Measurements from ENCODE around the gene GRPR. TPM values are rescaled to one million over a fixed set of nuclear protein-coding genes. Genes with fewer than 3 reads are reported as not detected.
"Not testable (repeated sequence)": the region's sequence is repeated elsewhere in the genome, so short reads cannot be mapped to it uniquely, and the experiment has no call there.

GRPR gene
- total RNA-seq, 2 experiments from 2014 or later, result 0.13 to 0.15 TPM

DNA sequence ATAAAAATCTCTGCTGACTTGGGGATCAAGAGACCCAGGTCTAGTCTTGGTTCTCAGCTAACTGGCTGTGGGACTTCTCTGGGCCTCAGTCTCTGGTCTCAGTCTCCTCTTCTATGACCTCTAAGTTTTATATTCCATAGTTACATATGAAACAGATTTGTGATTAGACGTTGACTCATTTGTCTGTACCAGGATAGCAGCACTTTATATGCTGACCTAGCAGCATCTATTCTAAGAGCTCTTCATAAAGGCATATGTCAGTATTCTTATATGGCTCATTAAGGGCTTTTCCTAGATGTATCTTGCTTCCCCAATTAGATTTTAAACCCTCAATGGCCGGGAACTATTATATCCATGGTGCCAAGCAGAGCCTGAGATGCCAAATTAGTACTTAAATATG lies 12.7 kb downstream of the GRPR start:
- POLR2A ChIA-PET, result no interaction called here

DNA sequence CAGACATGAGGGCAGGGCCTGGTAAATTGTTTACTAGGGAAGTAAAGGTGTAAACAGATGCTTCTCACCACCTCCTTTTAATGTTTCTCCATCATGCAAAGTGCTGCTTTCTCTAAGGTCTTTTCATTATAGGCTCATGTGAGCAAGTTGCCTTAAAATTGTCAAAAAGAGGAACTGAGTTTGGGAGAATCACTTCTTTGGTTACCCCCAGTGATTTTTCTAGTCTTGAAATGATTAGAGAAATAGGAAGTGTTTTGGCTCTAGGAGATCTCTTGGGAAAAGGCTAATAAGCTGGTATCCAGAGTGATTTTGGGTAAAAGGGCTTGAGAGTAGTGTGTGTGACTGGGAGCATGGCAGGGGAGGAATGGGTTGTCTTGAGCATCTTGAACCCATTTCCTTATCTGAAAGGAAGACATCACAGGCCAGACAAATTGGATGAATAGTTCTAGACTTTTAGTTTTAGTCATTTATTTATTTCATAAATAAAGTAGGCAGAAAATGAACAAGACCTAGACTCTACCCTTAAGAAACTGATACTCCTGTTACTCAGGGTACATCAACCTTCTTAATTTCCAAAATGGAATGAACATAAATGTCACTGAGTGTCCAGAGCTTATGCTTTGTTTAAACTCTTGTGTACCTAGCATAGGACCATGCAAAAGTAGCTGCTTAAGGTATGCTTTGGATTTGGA lies 14.2 kb downstream of the GRPR start:
- POLR2A ChIA-PET, result no interaction called here
- CTCF ChIA-PET, result no interaction called here

More for the DNA sequence above, 12.7 kb downstream of the GRPR start:
- CTCF ChIA-PET, result no interaction called here

DNA sequence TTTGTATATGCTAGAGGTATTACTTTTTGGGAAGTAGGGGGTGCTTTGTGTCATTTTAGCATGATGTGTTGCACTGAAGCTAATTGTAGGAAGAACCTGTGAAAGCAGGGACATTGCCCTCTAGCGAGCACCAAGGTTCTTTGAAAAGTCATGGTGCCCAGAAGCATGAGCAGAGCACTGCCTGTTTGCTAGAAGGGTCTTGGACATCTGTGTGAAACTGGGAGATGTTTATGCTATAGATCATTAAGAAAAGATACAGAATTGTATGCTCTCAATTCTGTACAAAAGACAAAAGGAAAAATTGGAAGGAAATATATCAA lies 14.7 kb downstream of the GRPR start:
- POLR2A ChIA-PET, result no interaction called here

DNA sequence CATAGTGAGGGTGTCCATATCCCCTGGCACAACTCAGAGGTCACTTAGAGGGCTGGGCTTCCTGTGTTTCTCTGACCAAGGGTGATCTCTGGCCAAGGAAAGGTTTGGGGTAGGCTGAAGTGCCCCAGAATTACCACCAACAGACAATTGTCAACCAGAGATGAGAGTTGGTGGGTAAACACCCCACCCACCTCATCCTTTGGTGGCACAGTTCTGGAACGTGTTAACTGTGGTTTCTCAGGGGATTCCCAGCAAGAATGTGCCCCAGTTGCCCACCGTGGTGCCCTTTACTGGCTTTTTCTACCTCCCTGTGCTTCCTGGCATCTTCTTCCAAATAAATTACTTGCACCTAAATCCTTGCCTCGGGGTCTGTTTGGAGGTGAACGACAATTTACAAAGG lies 17.1 kb downstream of the GRPR start:
- ChIA-PET CTCF (no interaction called here), POLR2A (no interaction called here)

More for the DNA sequence above, 14.7 kb downstream of the GRPR start:
- CTCF ChIA-PET, result no interaction called here

DNA sequence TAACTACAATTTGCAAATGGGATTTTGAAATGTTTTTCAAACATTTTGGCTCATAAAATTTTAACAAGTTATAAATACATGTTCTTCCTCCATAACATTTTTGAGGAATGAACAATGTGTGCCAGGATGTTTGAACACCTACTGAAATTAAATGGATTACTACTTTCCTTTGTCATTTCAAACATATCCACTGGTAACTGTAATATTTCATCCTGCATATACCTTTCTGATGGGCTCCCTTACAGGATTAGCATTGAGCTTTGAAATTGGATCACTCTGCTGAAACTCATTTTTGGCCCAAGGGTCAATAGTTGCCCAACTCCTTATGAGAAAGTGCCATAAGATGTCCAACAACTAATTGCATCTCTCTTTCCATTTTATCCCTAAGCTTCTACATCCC lies 17.6 kb downstream of the GRPR start:
- CTCF ChIA-PET, result no interaction called here
- POLR2A ChIA-PET, result no interaction called here

DNA sequence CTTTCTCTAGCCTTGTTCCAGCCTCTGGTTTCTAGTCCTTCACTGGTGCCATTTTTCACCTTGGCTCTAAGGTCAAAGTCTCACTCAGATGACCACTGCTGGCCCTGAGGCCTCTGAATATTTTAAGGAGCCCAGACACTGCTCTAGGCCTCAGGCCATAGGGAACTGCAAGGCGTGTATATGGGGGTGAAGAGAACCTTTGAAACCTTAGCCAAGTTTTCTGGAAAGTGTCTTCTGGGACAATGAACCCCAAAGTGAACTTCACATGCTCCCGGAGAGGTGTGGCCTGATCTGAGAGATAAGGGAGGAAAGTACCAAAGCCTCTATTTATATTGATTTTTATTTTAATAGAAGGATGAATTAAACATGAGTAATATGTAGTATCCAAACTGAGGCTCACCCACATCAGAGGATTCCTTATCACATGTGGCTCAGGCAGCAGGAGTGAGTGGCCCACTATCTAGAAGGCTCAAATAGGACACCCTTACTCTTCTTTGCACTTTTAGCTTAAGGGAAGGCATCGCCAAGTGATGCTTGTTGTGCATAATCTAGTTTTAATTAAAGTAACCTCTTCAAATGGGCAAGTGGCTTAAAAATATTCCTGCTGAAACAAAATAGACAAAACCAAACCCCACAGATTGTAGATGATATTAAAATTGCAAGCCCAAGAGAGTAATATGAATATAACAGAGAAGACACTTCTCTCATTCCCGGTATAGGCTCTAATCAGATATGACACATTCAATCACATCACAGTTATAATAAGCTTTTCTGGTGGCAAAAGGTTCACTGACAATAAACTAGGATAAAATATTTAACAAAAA lies 18.3 kb downstream of the GRPR start:
- CTCF ChIA-PET, result no interaction called here

DNA sequence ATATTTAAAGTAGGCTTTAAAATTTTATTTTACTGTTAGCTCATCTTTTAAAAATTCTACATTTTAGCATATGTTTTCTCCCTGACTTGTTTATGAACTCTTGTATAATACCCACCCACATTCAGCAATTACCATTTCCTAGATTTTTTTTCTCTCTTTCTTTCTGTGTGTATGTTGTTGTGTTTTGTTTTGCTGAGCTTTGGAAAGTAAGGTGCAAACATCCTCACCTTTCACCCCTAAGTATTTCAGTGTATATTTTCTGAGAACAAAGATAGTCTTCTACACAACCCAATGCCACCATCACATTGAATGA lies 18.8 kb downstream of the GRPR start:
- CTCF ChIA-PET, result no interaction called here
- POLR2A ChIA-PET, result no interaction called here

More for the DNA sequence above, 18.3 kb downstream of the GRPR start:
- POLR2A ChIA-PET, result no interaction called here

DNA sequence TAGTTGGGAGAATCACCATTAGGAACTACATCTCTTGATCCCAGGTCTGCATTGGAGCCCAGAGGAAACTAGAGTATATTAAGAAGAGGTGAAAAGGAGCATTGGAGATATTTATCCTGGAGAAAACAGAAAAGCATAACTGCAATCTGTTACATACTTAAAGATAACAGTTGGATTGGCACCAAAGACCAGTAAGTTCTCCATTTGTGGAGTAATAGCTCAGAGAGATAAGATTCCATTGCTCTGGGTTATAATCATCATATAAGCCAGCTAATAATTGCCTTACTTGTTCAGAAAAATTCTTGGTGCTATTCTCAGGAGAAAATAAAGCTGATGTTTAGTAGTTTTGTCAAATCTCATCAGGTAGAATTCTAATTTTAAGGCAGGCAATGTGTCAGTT lies 20.6 kb downstream of the GRPR start:
- POLR2A ChIA-PET, result no interaction called here
- CTCF ChIA-PET, result no interaction called here

DNA sequence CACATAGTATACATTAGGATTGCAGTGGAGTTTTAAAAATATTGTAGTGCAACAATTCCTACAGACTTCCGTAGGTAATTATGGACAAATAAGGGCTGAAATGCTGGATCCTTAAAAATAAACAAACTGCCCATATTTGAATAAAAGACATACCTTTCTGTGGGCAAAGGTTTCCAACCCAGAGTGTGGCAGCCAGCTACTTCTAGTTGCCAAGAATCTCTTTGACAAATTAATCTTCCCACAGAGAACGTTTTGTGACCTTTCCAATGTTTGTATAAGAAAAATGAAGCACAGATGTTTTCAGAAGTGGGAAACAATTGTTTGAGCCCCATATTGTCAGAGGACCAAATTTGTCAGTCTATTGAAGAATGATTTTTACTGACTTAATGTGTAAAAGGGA lies 21.1 kb downstream of the GRPR start:
- CTCF ChIA-PET, result no interaction called here
- POLR2A ChIA-PET, result no interaction called here

DNA sequence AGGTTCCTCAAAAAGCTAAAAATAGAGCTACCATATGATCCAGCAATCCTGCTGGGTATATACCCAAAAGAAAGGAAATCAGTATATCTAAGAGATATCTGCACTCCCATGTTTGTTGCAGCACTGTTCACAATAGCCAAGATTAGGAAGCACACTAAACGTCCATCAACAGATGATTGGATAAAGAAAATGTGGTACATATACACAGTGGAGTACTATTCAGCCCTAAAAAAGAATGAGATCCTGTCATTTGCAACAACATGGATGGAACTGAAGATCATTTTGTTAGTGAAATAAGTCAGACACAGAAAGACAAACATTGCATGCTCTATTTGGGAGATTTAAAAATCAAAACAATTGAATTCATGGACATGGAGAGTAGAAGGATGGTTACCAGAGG lies 21.7 kb downstream of the GRPR start:
- CTCF ChIA-PET, POLR2A ChIA-PET: not testable (repeated sequence)

DNA sequence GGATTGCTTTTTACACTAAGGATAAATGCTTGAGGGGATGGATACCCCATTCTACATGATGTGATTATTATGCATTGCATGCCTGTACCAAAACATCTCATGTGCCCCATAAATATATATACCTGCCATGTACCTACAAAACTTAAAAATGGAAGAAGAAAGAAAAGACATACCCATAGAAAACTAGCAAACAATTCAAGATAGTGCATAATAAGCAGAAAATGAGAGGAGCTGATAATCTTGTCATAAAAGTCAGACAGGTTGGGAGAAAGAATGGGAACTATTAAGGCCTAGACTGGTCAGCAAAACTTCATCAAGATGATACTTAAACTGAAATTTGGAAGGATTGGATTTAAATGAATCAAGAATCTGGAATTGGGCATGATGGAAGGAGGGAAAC lies 22.3 kb downstream of the GRPR start:
- CTCF ChIA-PET, result no interaction called here
- POLR2A ChIA-PET, result no interaction called here

DNA sequence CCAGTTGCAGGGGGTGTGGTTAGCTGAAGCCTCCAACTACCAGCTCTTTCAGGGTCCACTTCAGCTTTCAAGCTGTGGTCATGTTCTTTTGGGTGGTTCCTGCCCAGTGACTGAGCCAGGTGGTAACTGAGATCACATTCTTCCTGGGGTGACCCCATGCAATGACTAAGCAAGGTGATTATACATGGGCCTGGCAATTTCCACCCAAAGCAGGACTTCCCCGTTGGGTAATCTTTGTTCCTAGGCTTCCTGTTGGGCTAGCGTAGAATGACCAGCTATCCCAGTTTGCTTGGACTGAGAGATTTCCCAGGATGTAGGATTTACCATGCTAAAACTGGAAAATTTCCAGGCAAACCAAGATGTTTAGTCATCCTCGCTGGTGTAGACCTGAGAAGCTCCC lies 25.5 kb downstream of the GRPR start:
- POLR2A ChIA-PET, result no interaction called here
- CTCF ChIA-PET, result no interaction called here

DNA sequence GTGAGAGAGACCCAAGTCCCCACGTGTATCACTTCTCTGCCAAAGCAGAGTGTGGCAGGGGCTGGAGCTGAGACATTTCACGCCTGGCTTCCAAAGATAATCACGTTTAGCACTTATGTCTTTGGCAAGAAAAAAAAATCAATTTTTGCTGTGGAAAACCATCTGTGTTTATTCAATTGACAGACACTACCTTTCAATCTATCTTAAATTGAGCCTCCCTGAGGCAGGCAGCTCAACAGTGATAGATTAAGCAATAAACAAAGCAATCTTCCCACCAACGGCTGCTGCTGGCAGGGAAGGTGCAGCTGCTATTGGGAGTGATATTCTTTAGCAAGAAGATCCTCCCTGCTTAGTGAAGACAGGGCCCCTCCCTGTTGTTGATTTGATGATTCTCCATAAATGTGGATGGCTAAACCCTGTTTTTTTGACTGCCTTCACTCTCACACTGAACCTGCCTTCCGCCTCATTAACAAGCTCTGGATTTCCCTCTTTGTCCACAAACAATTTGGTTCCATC lies 32.3 kb downstream of the GRPR start:
- CTCF ChIA-PET, result no interaction called here
- POLR2A ChIA-PET, result no interaction called here

DNA sequence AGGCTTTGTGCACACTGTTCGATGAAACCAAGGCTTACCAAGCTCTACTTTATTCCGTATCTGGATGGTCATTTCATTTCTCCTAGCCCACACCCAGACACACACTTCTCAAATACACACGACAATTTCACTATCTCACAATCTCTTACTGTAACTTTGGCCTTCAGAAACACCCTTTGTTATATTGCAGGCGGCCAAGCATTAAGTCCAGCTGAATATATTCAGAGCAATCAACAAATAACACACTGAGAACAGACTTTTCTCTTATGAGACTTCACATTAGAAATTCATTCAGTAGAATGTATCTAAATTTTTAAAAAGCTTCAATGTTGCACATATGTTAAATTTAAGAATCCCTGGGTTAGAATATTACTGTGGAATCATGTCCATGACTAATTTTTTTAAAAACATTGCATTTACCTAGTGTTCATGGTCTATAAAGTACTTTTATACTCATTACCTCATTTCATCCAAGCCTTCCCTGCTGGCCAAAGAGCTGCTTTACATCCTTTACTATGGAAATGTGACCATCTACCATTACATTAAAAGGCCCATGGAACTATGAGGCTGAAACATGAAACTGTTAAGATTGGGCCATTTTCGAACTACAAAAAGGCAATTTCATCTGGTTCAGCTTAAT lies 33.4 kb downstream of the GRPR start:
- CTCF ChIA-PET, result no interaction called here
- POLR2A ChIA-PET, result no interaction called here

DNA sequence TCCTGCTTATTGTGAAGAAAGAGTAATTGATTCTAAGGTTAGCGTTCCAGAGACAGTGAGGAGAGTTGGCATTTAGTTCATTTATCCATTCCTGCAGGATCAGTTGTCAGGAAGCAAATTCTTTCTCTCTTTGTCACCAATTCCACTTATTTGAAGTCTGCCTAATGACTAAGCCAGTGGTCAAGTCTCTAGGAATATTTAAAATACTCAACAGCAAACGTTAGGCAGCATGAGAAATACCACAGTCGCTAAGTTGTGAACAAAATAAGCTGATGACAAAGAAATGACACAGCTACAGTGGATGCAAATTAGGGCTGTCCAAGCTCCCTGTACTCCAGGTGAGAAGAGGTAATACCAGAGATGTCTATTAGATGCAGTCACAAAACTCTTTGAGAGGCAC lies 37.4 kb downstream of the GRPR start:
- POLR2A ChIA-PET, result no interaction called here
- CTCF ChIA-PET, result no interaction called here

DNA sequence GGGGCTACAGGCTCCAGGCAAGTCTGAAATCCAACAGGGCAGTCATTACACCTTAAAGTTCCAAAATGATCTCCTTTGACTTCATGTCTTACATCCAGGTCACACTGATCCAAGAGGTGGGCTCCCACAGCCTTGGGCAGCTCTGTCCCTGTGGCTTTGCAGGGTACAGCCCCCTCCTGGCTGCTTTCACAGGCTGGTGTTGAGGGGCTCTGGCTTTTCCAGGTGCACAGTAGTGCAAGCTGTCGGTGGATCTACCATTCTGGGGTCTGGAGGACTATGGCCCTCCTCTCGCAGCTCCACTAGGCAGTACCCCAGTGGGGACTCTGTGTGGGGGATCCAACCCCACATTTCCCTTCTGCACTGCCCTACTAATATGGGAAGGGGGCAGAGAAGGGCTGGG lies 37.8 kb downstream of the GRPR start:
- CTCF ChIA-PET, POLR2A ChIA-PET: not testable (repeated sequence)

DNA sequence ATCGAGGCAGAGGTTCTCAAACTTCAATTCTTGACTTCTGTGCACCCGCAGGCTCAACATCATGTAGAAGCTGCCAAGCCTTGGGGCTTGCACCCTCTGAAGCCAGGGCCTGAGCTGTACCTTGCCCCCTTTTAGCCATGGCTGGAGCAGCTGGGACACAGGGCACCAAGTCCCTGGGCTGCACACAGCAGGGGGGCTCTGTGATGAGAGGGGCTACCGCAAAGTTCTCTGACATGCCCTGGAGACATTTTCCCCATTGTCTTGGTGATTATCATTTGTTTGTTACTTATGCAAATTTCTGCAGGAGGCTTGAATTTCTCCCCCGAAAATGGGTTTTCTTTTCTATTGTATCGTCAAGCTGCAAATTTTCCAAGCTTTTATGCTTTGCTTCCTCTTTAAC lies 39.0 kb downstream of the GRPR start:
- CTCF ChIA-PET, result no interaction called here
- POLR2A ChIA-PET, result no interaction called here

DNA sequence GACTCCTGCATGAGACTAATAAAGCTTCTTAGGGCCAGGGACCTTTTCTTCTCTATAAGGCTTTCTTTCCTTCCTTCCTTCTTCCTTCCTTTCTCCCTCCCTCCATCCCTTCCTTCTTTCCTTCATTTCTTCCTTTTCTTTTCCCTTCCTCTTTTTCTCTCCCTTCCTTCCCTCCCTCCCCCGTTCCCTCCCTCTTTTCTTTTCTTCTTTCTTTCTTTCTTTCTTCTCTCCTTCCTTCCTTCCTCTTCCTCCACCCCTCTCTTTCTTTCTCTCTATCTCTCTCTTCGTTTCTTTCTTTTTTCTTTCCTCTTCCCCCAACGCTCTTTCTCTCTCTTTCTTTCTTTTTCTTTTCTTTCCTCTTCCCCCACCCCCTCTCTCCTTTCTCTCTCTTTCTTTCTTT lies 41.4 kb downstream of the GRPR start:
- ChIA-PET POLR2A (no interaction called here), CTCF (no interaction called here)

DNA sequence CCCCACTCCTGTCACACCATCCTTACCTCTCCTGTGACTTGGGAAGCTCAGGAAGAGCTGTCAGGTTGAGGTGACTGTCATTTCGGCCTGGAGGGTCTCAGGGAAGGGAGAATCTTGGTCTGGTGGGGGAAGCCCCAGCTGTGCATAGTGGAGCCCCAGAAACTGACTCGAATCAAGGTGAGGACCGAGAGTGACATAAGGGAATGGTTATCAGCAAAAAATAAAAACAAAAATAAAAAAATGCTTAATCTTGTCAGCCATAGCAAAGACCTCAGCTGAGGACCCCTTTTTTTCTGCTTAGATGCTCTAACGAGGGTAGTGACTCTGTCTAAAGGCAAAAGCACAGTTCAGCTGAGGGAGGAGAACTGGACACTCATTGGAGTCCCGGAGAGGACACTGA lies 43.8 kb downstream of the GRPR start, which contains the start of gene MAGEB17:
TSS of gene MAGEB17 (plus strand) at position 301 of the 400 bp plus-strand sequence. CDS start 2,902 bp downstream, outside the sequence.
- ChIA-PET POLR2A (no interaction called here), CTCF (no interaction called here)

DNA sequence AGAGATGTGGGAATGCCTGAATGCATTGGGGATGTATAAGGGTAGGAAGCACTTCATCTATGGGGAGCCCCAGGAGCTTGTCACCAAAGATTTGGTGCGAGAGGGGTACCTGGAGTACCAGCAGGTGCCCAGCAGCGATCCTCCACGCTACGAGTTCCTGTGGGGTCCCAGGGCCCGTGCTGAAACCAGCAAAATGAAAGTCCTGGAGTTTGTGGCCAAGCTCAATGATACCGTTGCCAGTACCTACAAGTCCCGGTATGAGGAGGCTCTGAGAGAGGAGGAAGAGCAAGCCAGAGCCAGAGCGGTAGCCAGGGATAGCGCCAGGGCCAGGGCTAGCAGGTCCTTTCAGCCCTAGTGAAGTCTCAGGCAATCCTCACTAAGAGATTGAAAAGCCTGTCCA lies 47.7 kb downstream of the GRPR start:
- POLR2A ChIA-PET, result no interaction called here
- CTCF ChIA-PET, result no interaction called here

DNA sequence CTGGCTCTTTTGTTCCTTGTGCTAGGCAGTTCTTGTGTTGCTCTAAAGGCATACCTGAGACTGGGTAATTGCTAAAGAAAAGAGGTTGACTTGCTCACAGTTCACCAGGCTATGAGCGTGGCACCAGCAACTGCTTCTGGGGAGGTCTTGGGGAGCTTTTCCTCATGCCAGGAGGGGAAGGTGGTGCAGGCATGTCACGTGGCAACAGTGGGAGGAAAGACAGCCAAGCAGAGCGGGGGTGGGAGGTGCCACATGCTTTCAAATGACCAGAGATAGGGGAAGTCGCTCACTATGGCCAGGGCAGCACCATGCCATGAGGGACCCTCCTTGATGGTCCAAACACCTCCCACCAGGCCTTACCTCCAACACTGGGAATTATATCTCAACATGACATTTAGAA lies 48.6 kb downstream of the GRPR start:
- POLR2A ChIA-PET, result no interaction called here
- CTCF ChIA-PET, result no interaction called here

DNA sequence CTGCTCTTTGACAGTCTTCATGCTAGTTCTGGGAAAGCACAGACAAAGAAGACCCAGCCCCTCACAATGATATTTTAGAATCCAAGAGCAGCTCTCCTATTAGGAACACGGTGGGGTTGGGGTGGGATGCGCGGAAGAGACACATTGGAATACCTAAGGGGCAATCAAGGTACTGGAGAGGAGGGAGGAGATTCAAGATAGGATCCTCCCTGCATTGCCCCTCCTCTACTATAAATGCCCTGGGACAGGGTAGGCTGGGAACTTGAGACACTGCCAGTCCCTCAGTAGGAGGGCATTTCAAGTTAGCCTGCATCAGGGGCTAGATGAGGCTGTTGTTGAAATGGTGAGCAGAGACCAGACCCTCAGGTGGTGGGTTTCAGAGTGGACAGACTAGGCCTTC lies 49.0 kb downstream of the GRPR start:
- CTCF ChIA-PET, result no interaction called here
- POLR2A ChIA-PET, result no interaction called here
